Stomach (tissue), 4 donors: ENCODE results near the gene GNS.

Experiments
- CTCF ChIP-seq, 7 experiments: fragments of 450-650 bp in 4 of 7; fragments of 200-600 bp in 3 of 7; sonication (generic) in 3 of 7; IDR thresholded peaks; one replicate each; pipeline ENCODE4 v1.5.1; 2016 to 2019; ENCODE audit warnings: antibody characterized with exemption in 7 of 7, control low read depth in 2 of 7, mild to moderate bottlenecking in 1 of 7
- POLR2AphosphoS5 ChIP-seq, 3 donors: sonication (generic); formaldehyde crosslinking; IDR thresholded peaks; one replicate each; pipeline ENCODE4 v1.6.1; 2016; ENCODE audit warnings: antibody characterized with exemption in 3 of 3

GRCh38 chr12:64716371-64716770 is 42.8 kb downstream of the GNS start:
- no peak for TF ChIP-seq POLR2AphosphoS5 (IDR thresholded peaks at IDR 0.05)
- TF ChIP-seq CTCF (IDR thresholded peaks at IDR 0.05), result no peak
